Lower lobe of right lung (tissue), 2 donors: Measurements from ENCODE around the gene ANKRD31. TPM values are rescaled to one million over a fixed set of nuclear protein-coding genes. Genes with fewer than 3 reads are reported as not detected.
"Not testable (repeated sequence)": the region's sequence is repeated elsewhere in the genome, so short reads cannot be mapped to it uniquely, and the experiment has no call there.

Source experiments
- ATAC-seq, 2 donors: fragments of 200-7000 bp; cut with Tn5 transposase; one replicate each; pipeline ENCODE4 v1.9.1; 2020 to 2022; ENCODE audit warnings: mild to moderate bottlenecking in 2 of 2, moderate library complexity in 2 of 2
- DNase-seq: peaks from one replicate; pipeline ENCODE4 v3.0.0-alpha.2; 2020
- H3K27ac ChIP-seq: fragments of 200-600 bp; one replicate; pipeline ENCODE4 v1.8.0; 2022
- H3K27me3 ChIP-seq: fragments of 200-600 bp; one replicate; pipeline ENCODE4 v1.8.0; 2022; ENCODE audit warnings: low read depth
- H3K36me3 ChIP-seq: fragments of 200-600 bp; one replicate; pipeline ENCODE4 v1.8.0; 2022; ENCODE audit warnings: mild to moderate bottlenecking
- H3K4me1 ChIP-seq: fragments of 200-600 bp; one replicate; pipeline ENCODE4 v1.8.0; 2022
- H3K4me3 ChIP-seq: fragments of 200-600 bp; one replicate; pipeline ENCODE4 v1.8.0; 2022; ENCODE audit warnings: mild to moderate bottlenecking
- H3K9me3 ChIP-seq: fragments of 200-600 bp; one replicate; pipeline ENCODE4 v1.8.0; 2022
- intact Hi-C: fragments of 100-400 bp; cut with DNase I; formaldehyde crosslinking; loops from one replicate; pipeline ENCODE4 v1.11.0; 2022
- total RNA-seq: library from RNA; stranded (reverse); fragmentation: NEBNext Ultra II Directional; extraction: Animal tissue kit (Norgen Biotek cat#: 25700); gene quantifications from one replicate; pipeline ENCODE4 v1.2.1, GENCODE V29; 2021
- TF ChIP-seq, protein P1 (sequence below): fragments of 200-600 bp; IDR thresholded peaks from one replicate; pipeline ENCODE4 v1.8.0; 2022; ENCODE audit warnings: antibody characterized with exemption, mild to moderate bottlenecking
- donor health status: DM: no; HTN: yes; CAD: no; lungs with severe emphysema.

ANKRD31 gene
- total RNA-seq, 1 donor from 2014 or later, result 0.27 TPM

DNA sequence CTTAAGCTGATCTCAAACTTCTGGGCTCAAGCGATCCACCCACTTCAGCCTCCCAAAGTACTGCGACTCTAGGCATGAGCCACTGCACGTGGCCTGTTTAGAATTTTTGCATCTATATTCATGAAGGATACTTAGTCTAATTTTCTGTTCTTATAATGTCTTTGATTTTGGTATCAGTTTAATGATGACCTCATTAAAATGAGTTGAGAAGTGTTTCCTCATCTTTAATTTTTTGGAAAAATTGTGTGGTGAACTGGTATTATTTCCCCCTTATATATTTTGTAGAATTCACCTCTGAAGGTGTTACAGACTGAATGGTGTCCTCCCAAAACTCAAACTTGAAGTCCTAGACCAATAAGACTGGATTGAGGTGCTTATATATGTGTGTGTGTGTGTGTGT is 46.5 kb downstream of the ANKRD31 start:
- no peaks in the 10 kb centered on the region for H3K36me3 ChIP-seq
- intact Hi-C loops, result no loop called here
- H3K9me3 ChIP-seq, result no peaks in the 10 kb centered on the region
- DNase-seq, result no peak
- no peaks in the 10 kb centered on the region for H3K4me1 ChIP-seq
- no peak overlapping the region for H3K27ac ChIP-seq
- no peaks in the 10 kb centered on the region for H3K27me3 ChIP-seq
- no peak for ATAC-seq
- no peak overlapping the region for H3K4me3 ChIP-seq
- TF ChIP-seq, protein P1, sequence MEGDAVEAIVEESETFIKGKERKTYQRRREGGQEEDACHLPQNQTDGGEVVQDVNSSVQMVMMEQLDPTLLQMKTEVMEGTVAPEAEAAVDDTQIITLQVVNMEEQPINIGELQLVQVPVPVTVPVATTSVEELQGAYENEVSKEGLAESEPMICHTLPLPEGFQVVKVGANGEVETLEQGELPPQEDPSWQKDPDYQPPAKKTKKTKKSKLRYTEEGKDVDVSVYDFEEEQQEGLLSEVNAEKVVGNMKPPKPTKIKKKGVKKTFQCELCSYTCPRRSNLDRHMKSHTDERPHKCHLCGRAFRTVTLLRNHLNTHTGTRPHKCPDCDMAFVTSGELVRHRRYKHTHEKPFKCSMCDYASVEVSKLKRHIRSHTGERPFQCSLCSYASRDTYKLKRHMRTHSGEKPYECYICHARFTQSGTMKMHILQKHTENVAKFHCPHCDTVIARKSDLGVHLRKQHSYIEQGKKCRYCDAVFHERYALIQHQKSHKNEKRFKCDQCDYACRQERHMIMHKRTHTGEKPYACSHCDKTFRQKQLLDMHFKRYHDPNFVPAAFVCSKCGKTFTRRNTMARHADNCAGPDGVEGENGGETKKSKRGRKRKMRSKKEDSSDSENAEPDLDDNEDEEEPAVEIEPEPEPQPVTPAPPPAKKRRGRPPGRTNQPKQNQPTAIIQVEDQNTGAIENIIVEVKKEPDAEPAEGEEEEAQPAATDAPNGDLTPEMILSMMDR, result no peak

- H3K9me3 ChIP-seq, result no peaks in the 10 kb centered on the region
- TF ChIP-seq, protein P1, result no peak
- no peak for ATAC-seq
- no peak for DNase-seq
- H3K4me3 ChIP-seq, result no peak overlapping the region
- no peaks in the 10 kb centered on the region for H3K27me3 ChIP-seq
- H3K4me1 ChIP-seq, result no peaks in the 10 kb centered on the region
- no peak overlapping the region for H3K27ac ChIP-seq
- H3K36me3 ChIP-seq, result no peaks in the 10 kb centered on the region
- intact Hi-C loops, result no loop called here
Measured at GRCh38 chr5:75189353-75189752, 47.3 kb downstream of the ANKRD31 start.

DNA sequence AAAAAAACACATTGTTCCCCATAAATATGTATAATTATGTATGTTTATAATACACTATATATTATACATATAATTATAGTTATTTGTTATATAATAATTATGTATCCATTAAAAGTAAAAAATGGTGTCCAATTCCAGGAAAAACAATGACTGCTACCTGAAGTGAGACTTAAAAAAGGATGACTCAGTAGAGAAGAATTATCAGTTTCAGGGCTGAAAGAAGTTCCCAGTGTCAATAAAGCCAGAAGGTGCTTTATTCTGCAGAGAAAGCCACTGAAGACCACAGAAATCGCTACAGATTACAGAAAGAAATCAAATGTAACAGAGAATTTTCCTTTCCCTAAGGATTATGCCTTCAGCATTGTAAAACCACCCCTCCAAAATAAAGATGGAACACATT is 50.9 kb downstream of the ANKRD31 start:
- no peak for DNase-seq

DNA sequence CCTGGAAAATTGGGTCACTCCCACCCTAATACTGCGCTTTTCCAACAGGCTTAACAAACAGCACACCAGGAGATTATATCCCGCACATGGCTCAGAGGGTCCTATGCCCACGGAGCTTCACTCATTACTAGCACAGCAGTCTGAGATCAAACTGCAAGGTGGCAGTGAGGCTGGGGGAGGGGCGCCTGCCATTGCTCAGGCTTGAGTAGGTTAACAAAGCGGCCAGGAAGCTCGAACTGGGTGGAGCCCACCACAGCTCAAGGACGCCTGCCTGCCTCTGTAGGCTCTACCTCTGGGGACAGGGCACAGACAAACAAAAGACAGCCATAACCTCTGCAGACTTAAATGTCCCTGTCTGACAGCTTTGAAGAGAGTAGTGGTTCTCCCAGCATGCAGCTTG is 60.7 kb downstream of the ANKRD31 start:
- H3K4me1 ChIP-seq, intact Hi-C loops, H3K9me3 ChIP-seq, H3K27ac ChIP-seq, DNase-seq, H3K36me3 ChIP-seq, ATAC-seq, H3K27me3 ChIP-seq, H3K4me3 ChIP-seq: not testable (repeated sequence)

More for the DNA sequence above, 50.9 kb downstream of the ANKRD31 start:
- intact Hi-C loops, result no loop called here
- TF ChIP-seq, protein P1, result no peak
- H3K27me3 ChIP-seq, result no peaks in the 10 kb centered on the region
- H3K4me3 ChIP-seq, result no peak overlapping the region
- H3K4me1 ChIP-seq, result no peaks in the 10 kb centered on the region
- H3K27ac ChIP-seq, result no peak overlapping the region
- H3K9me3 ChIP-seq, result no peaks in the 10 kb centered on the region
- no peaks in the 10 kb centered on the region for H3K36me3 ChIP-seq
- no peak for ATAC-seq

GRCh38 chr5:75174872-75175271 is 61.8 kb downstream of the ANKRD31 start:
- DNase-seq, H3K4me3 ChIP-seq, H3K9me3 ChIP-seq, intact Hi-C loops, H3K36me3 ChIP-seq, ATAC-seq, H3K27me3 ChIP-seq, H3K27ac ChIP-seq, H3K4me1 ChIP-seq: not testable (repeated sequence)

DNA sequence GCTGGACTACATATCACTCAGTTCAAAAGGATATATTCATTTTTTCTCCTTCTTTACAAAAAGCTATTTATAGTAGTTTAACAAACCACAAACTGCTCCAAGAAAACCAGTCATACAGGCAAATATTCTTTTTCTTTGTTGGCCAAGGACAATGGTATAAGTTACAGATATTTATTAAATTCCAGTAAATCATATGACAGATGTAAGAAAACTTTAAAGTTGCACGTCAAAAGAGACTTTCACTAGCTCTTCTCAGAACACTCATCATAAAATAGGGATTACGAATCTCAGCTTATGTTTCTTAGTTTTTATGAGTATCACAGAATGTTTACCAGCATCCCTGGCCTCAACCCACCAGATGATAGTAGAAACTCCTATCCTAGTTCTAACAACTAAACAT is 67.2 kb downstream of the ANKRD31 start:
- TF ChIP-seq, protein P1, result no peak
- ATAC-seq, result no peak
- intact Hi-C loops, result no loop called here

More for the DNA sequence above, 67.2 kb downstream of the ANKRD31 start:
- no peaks in the 10 kb centered on the region for H3K9me3 ChIP-seq
- H3K36me3 ChIP-seq, result no peaks in the 10 kb centered on the region
- DNase-seq, result no peak
- H3K4me3 ChIP-seq, result no peak overlapping the region
- no peaks in the 10 kb centered on the region for H3K4me1 ChIP-seq
- no peaks in the 10 kb centered on the region for H3K27me3 ChIP-seq
- no peak overlapping the region for H3K27ac ChIP-seq
